Tibial nerve (tissue), 4 donors: ENCODE data around the gene DAZAP1. TPM values are rescaled to one million over a fixed set of nuclear protein-coding genes. Genes with fewer than 3 reads are reported as not detected.

Source experiments
- DNase-seq, 2 donors: peaks; one replicate each; pipeline ENCODE4 v3.0.0-alpha.2; 2019; ENCODE audit warnings: low spot score in 2 of 2
- H3K27ac ChIP-seq, 4 donors: fragments of 200-600 bp; sonication (generic) in 3 of 4; one replicate each; pipeline ENCODE4 v1.5.1; 2017 to 2019; ENCODE audit warnings: mild to moderate bottlenecking in 1 of 4
- H3K27me3 ChIP-seq, 2 donors: fragments of 200-600 bp; sonication (generic) in 1 of 2; one replicate each; pipeline versions ENCODE4 v1.5.1 to v1.6.0; 2017 to 2019
- H3K36me3 ChIP-seq, 3 donors: fragments of 200-600 bp; sonication (generic); one replicate each; pipeline ENCODE4 v1.5.1; 2018 to 2019
- H3K4me1 ChIP-seq, 4 donors: fragments of 200-600 bp; sonication (generic) in 3 of 4; one replicate each; pipeline ENCODE4 v1.5.1; 2017 to 2019
- H3K4me3 ChIP-seq, 4 donors: fragments of 200-600 bp; sonication (generic) in 3 of 4; one replicate each; pipeline ENCODE4 v1.5.1; 2017 to 2019; ENCODE audit warnings: mild to moderate bottlenecking in 1 of 4, moderate library complexity in 1 of 4
- H3K9me3 ChIP-seq, 4 donors: fragments of 200-600 bp; sonication (generic) in 3 of 4; one replicate each; pipeline ENCODE4 v1.5.1; 2017 to 2019
- EP300 ChIP-seq, 2 donors: sonication (generic); formaldehyde crosslinking; IDR thresholded peaks; one replicate each; pipeline ENCODE4 v1.6.1; 2017; ENCODE audit warnings: antibody characterized with exemption in 2 of 2, mild to moderate bottlenecking in 1 of 2
- POLR2A ChIP-seq, 2 donors: fragments of 450-650 bp; IDR thresholded peaks; one replicate each; pipeline ENCODE4 v1.6.1; 2017; ENCODE audit warnings: antibody characterized with exemption in 2 of 2, mild to moderate bottlenecking in 2 of 2, moderate library complexity in 2 of 2
- WGBS, 2 donors: methylation state at CpG; one replicate each; pipeline ENCODE4 v1.1.5; 2018; 5-methylcytosine and 5-hydroxymethylcytosine counted together
- total RNA-seq, 4 donors: library from RNA; depleted of rRNA; stranded (reverse); fragments of >200 nt; gene quantifications; one replicate each; pipeline ENCODE4 v1.1.0, GENCODE V29; 2016
- TF ChIP-seq, protein P1 (sequence below), 5 experiments: fragments of 200-600 bp in 3 of 5; fragments of 450-650 bp in 2 of 5; sonication (generic) in 3 of 5; IDR thresholded peaks; one replicate each; pipeline ENCODE4 v1.5.1; 2016 to 2019; ENCODE audit warnings: antibody characterized with exemption in 5 of 5, mild to moderate bottlenecking in 3 of 5, moderate library complexity in 2 of 5

Gene DAZAP1
- total RNA-seq, 4 donors from 2014 or later, result 34.3 to 68.4 (median 61.0) TPM

DNA sequence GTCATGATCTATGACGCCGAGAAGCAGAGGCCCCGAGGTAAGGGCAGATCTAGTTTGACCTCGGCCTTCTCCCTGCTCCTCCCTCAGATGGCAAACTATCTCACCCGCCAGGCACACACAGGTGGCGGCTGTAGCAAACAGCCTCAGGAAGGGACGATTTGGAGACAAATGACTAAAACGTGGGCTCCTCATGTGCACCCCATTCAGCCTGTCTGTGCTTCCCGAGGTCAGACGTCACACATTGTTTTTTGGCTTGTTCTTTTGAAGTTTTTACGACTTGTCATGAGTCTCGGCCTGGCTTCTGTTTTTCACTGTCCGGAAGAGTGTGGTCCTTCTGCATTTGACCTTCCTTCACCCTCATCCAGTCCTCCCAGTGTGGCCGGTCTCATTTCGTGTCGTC, 15.0 kb downstream of the DAZAP1 start:
- Histone ChIP-seq H3K4me3 (no peak overlapping the region), H3K27ac (no peak overlapping the region), H3K4me1 (peaks cover 0 to 24% (median 12%) of the 10 kb centered on the region in 4 donors), H3K36me3 (peaks cover 0 to 94% (median 20%) of the 10 kb centered on the region in 3 donors), H3K9me3 (no peaks in the 10 kb centered on the region), H3K27me3 (no peaks in the 10 kb centered on the region)
- WGBS, 2 donors, result 68 to 70% methylated on average over 16 of the region's 16 CpGs
- TF ChIP-seq, protein P1, sequence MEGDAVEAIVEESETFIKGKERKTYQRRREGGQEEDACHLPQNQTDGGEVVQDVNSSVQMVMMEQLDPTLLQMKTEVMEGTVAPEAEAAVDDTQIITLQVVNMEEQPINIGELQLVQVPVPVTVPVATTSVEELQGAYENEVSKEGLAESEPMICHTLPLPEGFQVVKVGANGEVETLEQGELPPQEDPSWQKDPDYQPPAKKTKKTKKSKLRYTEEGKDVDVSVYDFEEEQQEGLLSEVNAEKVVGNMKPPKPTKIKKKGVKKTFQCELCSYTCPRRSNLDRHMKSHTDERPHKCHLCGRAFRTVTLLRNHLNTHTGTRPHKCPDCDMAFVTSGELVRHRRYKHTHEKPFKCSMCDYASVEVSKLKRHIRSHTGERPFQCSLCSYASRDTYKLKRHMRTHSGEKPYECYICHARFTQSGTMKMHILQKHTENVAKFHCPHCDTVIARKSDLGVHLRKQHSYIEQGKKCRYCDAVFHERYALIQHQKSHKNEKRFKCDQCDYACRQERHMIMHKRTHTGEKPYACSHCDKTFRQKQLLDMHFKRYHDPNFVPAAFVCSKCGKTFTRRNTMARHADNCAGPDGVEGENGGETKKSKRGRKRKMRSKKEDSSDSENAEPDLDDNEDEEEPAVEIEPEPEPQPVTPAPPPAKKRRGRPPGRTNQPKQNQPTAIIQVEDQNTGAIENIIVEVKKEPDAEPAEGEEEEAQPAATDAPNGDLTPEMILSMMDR (IDR thresholded peaks at IDR 0.05), result no peak
- TF ChIP-seq EP300 (IDR thresholded peaks at IDR 0.05), result no peak
- no peak for DNase-seq

DNA sequence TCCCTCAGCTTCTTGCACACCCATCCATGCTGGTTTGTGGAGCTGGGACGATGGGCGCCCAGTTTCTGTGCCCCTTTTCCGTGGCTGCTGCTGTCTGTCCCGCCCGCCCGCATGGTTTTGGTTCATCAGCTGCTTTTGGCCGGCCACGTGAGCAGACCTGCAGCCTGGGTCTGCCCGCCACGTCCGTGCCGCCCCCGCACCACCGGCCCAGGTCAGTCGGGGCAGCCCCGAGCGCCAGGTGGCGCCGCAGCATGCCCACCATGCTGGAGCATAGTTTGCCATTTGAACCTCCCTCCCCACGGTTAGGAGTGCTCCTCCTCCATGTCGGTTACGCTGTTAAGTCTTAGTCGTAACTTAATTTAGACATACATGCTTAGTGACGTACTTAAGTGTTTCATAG, 15.6 kb downstream of the DAZAP1 start:
- H3K27ac ChIP-seq, result no peak overlapping the region
- H3K36me3 ChIP-seq, result peaks cover 0 to 96% (median 20%) of the 10 kb centered on the region in 3 donors
- no peak overlapping the region for H3K4me3 ChIP-seq
- no peaks in the 10 kb centered on the region for H3K9me3 ChIP-seq
- DNase-seq, result no peak
- H3K4me1 ChIP-seq, result peaks cover 0 to 18% (median 6%) of the 10 kb centered on the region in 4 donors
- WGBS, 2 donors, result 86 to 87% methylated on average over 19 to 24 of the region's 24 CpGs
- no peaks in the 10 kb centered on the region for H3K27me3 ChIP-seq
- TF ChIP-seq, protein P1 (IDR thresholded peaks at IDR 0.05), result no peak
- no peak for TF ChIP-seq POLR2A (IDR thresholded peaks at IDR 0.05)
- no peak for TF ChIP-seq EP300 (IDR thresholded peaks at IDR 0.05)

DNA sequence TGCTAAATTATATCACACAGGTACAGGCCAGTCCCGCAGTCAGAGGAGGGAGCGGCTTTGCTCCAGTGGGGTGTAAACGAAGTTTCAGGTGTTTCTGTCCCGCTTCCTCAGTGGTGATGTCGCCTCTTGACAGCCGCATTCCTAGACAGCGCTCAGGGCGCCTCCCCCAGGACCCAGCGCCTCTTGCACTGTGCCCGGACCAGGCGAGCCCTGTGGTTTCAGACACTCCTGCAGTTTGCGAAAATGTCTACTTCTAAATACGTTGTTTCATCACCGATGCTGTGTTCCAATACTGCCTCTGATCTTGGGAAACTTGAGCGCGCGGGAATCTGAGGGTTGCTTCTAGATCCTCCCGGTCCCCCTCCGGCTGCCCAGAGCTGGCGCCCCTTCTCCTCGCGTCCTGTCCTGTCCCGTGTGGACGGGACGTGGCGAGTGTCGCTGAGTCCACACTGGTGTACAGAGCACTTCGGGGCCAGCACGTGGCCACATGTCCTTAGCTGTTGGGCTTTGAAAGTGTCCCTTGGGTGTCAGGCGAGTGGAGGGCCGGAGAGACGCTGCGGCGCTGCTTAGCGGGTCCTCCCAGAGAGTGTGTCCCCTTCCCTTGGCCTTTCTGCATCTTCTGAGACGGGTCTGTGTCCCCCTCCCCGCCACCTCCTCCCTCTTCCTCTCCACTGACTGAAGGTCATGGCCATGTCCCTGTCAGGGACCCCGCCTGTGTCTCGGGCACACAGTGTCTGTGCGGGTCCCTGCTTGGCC, 16.2 kb downstream of the DAZAP1 start:
- Histone ChIP-seq H3K27ac (no peak overlapping the region), H3K9me3 (no peaks in the 10 kb centered on the region), H3K36me3 (peaks cover 0 to 98% (median 20%) of the 10 kb centered on the region in 3 donors), H3K4me3 (no peak overlapping the region), H3K27me3 (no peaks in the 10 kb centered on the region), H3K4me1 (peaks cover 0 to 12% (median 2%) of the 10 kb centered on the region in 4 donors)
- TF ChIP-seq, protein P1 (IDR thresholded peaks at IDR 0.05), result no peak
- TF ChIP-seq EP300 (IDR thresholded peaks at IDR 0.05) (no peak), POLR2A (IDR thresholded peaks at IDR 0.05) (no peak)
- 90 to 91% methylated on average over 40 of the region's 40 CpGs for WGBS, 2 donors
- no peak for DNase-seq

DNA sequence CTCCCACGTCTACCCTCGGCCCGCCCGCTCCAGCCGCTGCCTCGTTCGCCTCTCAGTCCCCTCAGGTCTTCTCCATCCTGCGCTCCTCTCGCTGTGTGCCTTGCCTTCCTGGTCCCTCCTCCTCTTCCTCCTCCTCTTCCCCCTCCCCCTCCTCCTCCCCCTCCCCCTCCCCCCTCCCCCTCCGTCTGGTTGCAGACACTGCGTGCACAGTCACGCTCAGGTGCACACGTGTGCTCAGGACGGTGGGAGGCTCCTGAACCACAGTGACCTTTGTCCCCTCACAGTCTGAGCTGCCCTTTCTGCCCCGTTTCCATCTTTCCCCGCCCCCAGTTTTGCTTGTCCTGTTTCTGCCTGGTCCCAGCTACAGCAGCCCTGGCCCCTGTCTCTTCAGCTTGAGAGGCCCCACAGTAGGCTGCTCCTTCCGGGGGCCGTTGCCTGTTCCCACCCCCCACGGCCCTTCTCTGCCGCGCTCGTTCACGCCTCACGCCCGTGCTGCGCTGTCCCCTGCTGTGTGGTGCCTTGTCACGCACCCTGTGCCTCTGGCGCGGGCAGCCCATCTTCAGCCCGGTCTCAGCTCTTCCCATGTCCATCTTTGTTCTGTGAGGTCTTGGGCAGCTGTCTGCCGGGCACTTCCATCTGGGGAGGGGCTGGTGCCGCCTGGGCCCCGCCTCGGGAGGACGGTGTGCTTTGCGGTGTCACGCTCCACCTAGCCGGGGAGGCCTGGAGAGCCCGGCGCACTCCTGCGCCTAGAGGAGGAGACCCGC, 17.0 kb downstream of the DAZAP1 start:
- WGBS, 2 donors, result 81% methylated on average over 41 to 42 of the region's 42 CpGs
- TF ChIP-seq POLR2A (IDR thresholded peaks at IDR 0.05), result no peak
- TF ChIP-seq, protein P1 (IDR thresholded peaks at IDR 0.05), result no peak
- no peak for TF ChIP-seq EP300 (IDR thresholded peaks at IDR 0.05)
- Histone ChIP-seq H3K36me3 (peaks cover 0 to 98% (median 23%) of the 10 kb centered on the region in 3 donors), H3K27ac (peak overlapping the region in 1 of 4 donors; percentile 17), H3K4me1 (peaks cover 0 to 5% (median 0%) of the 10 kb centered on the region in 4 donors), H3K27me3 (no peaks in the 10 kb centered on the region), H3K9me3 (no peaks in the 10 kb centered on the region), H3K4me3 (no peak overlapping the region)
- no peak for DNase-seq
